HG03521 (cell line): ENCODE results near the gene CPNE5.

Source experiments
- ATAC-seq: cut with Tn5 transposase; IDR thresholded peaks from one replicate; pipeline ENCODE4 v1.9.1; 2021; ENCODE audit warnings: mild to moderate bottlenecking, moderate library complexity; ENCODE audit not compliant: unreplicated experiment

CPNE5 gene

DNA sequence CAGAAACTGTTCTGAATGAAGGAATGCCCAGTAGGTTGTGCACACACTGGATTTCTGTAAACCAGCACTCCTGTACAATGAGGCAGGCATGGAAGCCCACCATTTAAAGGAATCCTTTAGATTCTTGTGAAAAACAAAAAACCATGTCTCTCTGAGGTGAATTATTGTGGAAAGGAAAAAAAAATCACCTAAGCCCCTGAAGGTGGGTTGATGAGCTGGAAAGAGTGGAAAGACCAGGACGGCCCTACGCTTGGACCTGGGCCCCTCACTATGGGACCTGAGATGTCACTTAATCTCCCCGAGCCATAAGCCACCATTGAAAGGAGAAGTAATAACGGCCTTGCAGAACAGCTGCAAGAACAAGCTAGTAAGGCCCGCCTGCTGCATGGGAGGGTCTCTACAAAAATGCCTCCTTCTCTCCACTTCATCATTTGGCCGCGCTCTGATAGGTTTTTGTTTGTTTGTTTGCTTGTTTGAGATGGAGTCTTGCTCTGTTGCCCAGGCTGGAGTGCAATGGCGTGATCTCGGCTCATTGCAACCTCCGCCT lies 72.8 kb downstream of the CPNE5 start:
- no peak for ATAC-seq

DNA sequence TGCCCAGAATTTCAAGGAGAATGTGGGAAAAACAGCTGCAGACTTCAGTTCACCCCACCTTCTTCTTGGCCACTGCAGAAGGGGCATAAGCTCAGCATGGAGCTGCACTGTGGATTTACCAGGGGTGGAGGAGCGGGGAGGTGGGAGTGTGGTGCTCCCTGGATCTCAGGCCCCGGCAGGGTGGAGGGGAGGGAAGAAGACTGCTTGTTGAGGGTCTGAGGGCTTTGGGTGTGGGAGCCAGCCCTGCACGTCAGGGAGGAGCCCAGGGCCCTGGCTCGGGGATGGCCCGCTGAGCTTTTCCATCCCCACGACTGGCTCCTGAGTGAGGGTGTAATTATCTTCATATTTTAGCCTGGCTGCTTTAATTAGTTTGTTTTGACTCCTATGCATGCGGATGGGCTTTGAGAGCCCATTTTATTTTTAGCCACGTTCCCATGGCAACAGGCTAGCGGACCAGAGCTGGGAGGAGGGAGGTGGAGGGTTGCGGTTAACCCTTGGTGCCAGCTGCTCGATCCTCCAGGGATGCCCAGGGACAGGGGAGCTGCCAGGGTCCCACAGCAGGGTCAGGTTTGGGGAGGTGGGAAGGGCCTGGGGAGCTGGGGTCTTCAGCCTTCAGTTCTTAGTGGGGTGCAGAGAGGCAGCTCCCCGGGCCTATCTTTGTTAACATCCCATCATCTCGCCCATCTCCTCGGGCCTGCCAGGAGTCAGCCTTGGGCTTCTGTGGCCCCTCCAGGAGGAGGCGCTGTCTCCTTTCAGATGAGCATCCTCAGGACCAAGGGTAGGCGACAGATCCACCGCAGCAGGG lies 73.4 kb downstream of the CPNE5 start:
- ATAC-seq: no peak

DNA sequence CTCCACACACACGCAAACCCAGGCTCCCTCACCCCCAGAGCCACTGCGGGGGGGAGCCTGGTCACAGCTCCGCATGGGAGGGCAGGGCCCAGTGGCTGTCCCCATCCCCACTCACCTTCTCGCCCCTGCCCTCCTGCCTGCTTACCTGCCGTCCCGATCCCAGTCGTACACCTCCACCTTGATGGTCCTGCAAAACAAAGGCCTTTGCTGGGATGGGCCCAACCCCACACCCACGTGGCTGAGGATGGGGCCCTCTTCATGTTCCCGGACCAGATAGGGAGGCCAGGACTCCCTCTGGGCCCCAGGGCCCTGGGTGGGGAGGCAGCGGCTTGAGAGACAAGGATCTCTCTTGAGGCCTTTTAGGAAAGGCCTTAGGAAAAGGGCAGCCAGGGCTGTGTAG lies 74.1 kb downstream of the CPNE5 start:
- no peak for ATAC-seq

DNA sequence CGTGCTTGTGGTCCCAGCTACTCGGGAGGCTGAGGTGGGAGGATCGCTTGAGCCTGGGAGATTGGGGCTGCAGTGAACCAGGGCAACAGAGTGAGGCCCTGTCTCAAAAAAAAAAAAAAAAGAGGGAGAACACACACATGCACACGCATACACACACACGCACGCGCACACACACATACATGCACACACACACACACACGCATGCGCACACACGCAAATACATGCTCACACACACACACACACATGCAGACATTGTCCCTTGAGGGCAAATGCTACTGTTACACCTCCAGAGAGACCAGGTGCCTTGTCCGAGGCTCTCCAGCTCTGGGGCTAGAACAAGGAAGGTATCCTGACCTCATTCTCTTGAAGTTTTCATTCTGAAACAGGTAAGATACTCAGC lies 77.1 kb downstream of the CPNE5 start:
- ATAC-seq: no peak

DNA sequence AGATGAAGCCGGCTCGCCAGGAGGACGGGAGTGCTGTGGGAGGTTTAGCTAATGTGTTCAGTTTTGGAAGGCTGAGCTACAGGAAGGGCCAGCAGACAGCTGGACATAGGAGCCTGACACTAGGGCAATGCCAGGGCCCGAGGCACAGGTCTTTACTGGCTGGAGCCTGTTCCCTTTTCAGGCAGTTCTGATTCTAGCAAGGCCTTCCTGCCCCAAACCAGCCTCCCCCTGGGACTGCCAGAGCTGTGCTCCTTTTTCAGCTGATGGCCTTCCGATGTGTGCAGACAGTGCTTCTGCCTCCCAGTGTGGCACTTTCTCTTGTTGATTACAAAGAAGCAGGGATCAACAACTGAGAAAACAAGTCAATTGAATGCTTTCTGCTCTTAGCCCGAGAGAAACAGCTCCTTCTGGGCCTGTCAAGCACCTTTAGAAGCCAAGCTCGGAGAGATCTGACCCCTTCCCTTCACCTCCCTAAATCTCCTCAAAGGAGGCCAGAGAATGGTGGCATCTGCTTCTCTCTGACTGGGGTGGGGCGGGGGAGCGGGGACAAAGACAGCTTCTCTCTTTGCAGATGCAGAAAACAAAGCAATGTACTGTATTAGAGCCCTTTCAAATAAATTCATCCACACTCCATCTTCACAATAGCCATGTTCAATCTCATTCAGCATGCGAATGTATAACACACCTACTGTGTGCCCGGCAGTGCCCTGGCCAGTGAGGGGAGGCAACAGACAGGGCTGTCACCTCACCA lies 78.4 kb downstream of the CPNE5 start:
- no peak for ATAC-seq

DNA sequence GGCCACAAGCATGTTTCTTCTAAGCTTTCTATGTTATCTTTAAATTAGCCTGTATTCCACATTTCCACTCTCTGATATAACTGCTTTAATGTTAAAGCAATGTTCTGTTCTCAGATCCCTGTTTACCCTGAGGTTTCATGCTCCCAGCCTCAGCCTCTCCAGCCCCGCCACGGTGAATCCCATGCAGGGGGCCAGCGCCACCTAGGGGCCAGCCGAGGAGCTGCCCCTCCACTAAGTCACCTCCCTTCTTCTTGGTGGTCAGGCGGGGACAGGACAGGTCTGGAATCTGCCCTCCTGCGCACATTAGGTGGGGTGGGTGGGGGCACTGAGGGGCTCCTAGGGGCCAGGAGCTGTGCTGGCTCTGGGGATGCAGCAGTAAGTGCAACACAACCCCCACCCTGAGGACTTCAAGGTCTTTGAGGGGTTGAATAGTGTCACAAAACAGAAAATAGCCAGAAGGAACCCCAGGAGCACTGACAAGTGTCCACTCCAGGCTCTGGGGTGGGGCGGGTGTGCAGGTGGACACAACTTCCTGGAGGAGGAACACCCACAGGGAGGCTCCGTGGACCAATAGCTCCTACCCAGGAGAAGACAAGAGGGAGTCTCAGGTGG lies 80.0 kb downstream of the CPNE5 start:
- ATAC-seq: no peak

DNA sequence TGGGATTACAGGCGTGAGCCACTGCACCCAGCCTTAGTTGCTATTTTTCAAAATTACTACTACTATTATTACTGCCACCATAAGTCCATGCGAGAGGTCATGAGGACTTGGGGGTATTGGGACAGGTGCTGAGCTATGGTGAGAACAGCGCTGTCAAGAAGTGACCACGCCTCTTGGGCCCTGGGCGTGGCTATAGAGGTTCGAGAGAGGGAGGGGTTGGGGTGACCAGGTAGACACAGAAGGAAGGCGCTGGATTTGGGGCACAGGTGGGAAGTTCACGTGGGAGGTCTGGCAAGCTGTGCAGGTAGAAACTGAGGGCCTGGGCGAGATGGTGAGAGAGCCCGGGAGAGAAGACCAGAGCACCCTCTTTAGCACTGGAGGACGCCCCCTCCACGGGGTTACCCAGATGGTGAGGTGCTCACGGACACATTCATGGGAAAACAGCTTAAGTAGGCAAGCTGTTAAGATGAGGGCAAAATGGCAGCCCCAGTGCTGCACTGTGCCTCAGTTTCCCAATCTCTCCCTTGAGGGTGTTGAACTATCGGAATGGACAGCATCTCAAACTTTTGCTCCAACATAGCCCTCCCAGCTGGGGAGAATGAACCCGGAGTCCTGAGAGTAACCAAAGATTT lies 80.6 kb downstream of the CPNE5 start:
- ATAC-seq: no peak

DNA sequence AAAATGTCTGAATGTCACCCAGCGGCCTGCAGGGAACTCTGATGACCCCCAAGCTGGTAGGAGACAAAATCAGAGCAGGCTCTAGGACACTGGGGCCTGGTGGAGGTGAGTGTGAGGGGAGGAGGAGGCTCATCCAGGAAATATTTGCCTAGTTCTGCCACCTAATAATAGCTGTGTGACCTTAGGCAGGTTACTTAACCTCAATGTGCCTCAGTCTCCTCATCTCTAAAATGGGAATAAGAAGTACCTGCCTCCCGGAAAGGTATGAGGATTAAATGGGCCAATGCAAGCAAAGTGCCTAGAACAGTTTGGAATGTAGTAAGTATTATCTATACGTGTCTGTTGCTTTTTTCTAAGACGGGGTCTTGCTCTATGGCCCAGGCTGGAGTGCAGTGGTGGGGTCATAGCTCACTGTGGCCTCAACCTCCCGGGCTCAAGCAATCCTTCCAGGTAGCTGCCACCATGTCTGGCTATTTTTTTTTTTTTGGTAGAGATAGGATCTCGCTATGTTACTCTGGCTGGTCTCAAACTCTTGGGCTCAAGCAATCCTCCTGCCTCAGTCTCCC lies 81.2 kb downstream of the CPNE5 start:
- no peak for ATAC-seq

DNA sequence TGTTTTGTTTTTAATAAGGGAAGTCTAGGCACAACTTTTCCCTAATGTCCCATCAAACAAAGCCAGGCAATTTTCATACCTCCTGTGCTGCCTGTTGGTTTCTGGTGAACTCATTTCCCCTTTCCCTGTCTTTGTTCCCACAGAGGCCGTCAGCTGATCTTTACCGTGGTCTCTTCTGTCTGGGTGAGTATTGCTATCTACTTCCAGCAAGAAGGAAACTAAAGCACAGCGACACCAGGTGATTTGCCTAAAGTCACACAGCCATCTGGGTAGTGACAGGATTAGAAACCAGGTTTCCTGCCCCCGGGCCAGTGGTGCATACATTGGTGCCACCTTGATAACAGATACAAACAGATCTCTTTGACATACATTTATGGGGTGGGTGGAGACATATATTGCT lies 82.0 kb downstream of the CPNE5 start:
- no peak for ATAC-seq

DNA sequence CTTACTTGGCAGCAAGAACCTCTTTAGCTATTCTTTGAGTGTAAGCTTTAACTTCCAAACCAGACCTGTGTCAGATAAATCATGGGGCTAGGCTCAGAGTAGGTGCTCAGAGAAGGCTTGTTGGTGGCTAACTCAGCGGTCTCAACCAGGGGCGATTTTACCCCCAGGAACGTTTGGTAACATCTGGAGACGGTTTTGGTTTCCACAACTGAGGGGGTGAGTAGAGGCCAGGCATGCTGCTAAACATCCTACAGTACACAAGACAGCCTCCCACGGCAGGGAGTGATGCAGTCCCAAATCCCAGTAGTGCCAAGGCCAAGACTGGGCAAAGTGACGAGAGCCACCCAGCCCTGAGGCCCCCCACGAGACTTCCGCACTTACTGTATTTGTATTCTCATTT lies 82.5 kb downstream of the CPNE5 start:
- ATAC-seq: no peak

DNA sequence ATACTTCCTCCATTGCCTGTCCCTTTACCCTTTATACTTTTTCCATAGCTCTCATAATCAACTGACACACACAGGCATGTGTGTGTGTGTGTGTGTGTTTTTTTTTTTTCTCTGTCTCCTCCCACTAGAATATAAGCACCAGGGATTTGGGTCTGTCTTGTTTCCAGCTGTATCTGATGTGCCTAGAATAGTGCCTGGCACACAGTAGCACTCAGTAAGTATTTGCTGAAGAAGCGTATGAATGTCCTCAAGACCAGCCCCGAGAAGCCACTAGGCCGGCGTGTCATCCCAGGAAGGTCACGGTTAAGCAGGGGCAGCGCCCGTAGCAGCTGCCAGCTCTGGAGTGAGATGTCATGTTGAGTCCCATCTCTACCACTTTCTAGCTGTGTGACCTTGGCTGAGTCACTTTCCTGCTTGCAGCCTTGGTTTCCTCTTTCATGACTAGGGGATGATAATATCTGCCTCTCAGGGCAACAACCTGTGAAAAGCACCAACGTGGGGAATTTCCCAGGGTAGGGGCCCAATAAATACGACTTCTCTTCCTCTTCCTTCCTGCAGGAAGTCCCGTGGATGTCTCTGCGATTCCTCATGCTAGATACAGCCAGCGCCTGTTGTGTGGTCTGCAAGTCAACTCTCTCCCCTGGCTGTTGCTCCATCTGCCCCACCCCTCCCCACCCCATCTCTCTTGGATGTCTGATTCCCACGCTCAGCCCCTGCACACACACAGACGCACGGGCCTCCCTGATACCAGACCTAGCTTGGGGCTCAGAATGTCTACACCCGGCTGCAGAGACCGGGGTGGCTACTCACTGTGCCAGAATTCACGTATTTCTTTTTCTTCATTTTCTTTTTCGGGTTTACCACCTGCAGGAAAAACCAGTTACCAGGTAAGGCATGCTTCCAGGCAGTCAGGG lies 83.6 kb downstream of the CPNE5 start:
- ATAC-seq: peak; percentile 35

DNA sequence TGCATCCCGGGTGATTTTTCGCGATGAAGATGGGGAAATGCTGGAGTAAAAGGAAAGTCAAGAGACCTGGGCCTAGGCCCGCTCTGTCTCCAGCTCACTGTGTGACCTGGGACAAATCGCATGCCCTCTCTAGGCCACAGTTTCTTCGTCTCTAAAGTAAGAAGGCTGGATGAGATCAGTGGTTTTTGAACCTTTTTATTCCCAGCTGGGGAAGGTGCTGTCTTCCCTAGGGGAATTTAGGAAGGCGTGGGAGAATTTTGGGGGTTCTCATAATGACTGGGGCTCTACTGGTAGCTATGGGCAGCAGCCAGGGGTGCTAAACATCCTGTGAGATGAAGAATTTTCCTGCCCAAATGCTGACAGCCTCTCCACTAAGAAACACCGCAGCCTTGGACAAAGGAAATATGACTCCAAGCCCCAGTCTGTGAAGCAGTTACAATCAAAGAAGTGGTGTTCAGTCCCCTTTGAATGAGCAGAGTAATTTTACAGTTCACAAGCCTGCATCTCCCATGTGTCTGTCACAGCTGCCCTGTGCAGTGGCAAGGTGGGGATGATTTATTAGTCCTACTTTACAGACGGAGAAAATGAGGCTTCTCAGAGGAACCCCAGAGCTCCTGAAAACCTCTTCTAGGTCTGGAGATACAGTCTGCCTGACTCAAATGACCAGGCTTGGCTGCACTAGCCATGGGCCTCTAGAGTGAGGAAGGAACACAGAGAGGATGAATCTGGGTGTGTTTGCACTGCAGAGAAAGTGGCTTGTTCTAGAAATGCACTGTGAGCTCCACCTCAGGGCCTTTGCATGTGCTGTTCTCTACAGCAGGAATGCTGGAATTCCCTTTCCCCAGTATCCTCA lies 84.4 kb downstream of the CPNE5 start:
- no peak for ATAC-seq

DNA sequence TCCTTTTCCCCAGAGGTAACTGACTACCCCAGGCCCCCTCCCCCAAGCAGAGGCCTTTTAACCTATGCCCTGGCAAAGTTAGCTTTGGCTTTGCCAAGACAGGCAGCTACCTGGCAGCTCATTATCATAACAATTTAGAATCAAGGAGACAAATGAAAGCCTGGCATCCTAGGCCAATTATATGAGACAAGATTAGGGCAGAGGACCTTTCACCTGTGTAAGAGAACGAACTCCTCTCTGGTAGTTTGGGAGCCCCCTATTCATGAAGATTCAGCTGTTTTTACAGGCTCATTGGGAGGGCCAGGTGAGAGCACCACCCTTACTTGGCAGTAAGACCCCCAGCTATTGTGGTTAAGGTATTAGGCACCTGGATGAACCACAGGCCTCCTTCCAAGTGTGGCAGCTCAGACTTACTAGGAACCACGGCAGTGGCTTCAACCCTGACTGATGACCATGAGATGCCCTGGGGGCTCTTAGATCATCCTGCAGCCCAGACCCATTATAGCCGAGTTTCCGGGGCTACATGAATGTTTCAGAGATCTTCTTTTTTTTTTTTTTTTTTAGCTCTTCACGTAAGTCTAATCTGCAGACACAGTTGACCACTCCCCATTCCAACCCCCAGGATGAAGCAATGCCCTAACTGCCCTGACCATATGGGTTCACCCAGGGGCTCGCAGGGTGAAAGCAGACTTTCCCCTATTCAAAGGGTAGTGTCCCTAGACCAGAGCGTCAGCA lies 85.4 kb downstream of the CPNE5 start:
- no peak for ATAC-seq

DNA sequence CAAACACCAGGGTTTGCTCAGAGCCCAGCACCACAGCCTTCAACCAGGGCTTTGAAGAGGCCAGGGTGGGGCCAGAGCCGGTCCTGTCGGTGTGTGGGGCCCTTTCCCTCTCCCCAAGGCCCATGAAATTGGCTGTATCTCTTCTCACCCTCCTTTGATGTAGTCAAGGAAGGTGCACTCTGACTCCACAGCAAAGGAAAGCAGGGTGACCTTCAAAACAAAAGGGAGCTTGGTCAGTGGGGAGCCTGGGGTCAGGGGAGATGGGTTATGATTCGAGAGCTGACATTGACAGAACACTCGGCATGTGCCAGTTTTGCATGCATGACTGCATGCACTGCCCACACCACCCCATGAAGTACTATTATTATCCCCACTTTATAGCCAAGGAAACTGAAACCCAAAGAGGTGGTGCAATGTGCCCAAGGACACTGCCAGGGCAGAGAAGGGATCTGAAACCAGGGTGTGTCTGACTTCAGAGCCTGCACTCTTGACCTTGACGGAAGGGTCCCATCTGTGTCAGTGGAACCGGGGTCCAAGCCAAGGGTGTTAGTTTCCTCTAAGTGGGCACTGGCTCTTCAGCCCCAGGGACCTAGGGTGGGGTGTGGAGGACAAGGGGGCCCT lies 86.2 kb downstream of the CPNE5 start:
- ATAC-seq: no peak

DNA sequence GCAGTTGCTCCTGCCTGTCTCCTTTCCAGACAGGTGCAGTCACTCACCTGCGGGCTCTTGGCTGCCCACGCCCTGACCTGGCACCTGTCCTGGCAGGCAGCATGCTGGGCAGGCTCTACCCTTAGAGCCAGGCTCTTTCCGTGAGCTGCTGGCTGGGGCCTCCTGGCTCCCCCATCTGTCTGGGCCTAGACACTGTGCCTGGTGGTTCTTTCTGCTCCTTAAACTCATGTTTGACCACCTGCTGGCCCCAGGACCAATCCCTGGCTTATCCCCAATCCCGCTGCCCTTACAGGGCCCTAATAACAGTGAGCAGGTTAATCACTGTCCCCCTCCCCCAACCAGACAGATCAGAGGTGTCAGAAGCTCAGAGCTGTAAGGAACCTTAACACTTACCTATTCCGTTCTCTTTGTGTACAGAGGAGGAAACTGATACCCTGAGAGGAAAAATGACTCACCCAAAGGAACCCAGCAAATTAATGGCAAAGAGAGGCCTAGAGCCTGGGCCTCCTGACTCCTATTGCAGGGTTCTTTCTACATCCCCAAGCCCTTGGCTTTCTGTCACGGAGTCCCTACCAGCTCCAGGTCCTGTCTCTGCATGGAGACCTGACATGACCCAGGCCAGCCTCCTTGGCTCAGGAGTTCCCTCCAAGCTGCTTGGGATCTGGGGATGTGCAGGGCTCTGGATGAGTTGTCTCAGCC lies 86.9 kb downstream of the CPNE5 start:
- no peak for ATAC-seq

DNA sequence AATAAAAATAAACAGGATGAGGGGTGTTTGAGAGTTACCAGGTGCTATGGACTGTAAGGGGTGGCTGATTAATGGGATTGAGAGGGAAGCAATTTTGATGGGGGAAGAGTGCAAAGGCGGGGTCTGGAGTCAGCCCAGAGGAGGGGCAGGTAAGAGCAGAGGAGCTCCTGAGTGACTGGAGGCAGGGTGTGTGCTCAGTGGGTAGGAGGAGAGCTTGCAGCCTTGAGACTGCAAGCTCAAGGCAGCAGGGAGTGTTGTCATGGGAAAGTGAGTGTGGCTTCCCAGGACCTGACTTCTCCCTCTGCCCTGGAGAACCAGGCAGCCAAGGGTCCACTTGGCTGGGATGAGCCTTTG lies 87.4 kb downstream of the CPNE5 start:
- no peak for ATAC-seq

DNA sequence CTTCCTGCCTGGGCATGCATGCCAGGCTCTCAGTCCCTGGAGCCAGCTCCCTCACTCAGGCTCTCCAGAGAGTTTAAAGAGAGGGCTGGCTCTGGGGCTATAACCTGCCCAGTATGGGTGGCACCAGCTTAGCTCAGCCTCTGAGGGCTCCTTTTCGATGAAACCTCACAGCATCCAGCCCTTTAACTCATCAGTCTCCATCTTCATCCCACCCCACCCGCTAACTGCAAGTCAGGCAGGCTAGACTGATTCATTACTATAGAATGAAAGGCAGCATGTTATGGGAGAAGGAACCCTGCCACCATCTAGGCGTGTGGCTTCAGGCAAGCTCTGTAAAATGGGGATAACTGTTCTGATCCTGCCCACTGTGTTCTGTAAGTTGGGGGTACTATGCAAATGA lies 88.2 kb downstream of the CPNE5 start:
- no peak for ATAC-seq
